MCF 10A (cell line): ENCODE measurements around the gene SUCLA2. TPM values are rescaled to one million over a fixed set of nuclear protein-coding genes. Genes with fewer than 3 reads are reported as not detected.

ENCODE experiments used
- Bru-seq: library from RNA; stranded (reverse); fragments of 400-500 nt; gene quantifications from one replicate; lab custom pipeline; 2021; lab: Mats Ljungman, UMichigan
- BruChase-seq, 2 experiments: library from RNA; stranded (reverse); fragments of 400-500 nt; gene quantifications; one replicate each; lab custom pipeline; 2021; lab: Mats Ljungman, UMichigan
- BruUV-seq: library from RNA; stranded (reverse); fragments of 400-500 nt; replicated peaks from 2 replicates; lab custom pipeline; 2021; lab: Mats Ljungman, UMichigan
- CTCF ChIA-PET: fragments of 300-600 bp; sonication (Branson Sonifier 250); formaldehyde crosslinking; extraction: SDS; loops from one replicate; lab custom pipeline; 2021; ENCODE audit warnings: antibody characterized with exemption, inconsistent platforms; lab: Yijun Ruan, JAX
- POLR2A ChIA-PET: fragments of 300-600, 350-650 bp; sonication (Branson Sonifier 250); formaldehyde crosslinking; extraction: SDS; loops from one replicate; lab custom pipeline; 2020; ENCODE audit warnings: antibody characterized with exemption, inconsistent platforms; lab: Yijun Ruan, JAX
- DNase-seq: peaks from one replicate; pipeline ENCODE4 v3.0.0-alpha.2; 2018; ENCODE audit not compliant: unreplicated experiment
- H3K27ac Mint-ChIP-seq: one replicate; pipeline ENCODE4 v1.8.0; 2022; ENCODE audit warnings: mild to moderate bottlenecking, low read depth, mixed read lengths; ENCODE audit not compliant: unreplicated experiment
- H3K27me3 Mint-ChIP-seq: one replicate; pipeline ENCODE4 v1.8.0; 2022; ENCODE audit warnings: mixed read lengths; ENCODE audit not compliant: insufficient read depth, unreplicated experiment
- H3K36me3 Mint-ChIP-seq: one replicate; pipeline ENCODE4 v1.8.0; 2022; ENCODE audit warnings: mild to moderate bottlenecking, moderate library complexity, mixed read lengths; ENCODE audit not compliant: insufficient read depth, unreplicated experiment
- H3K4me1 Mint-ChIP-seq: one replicate; pipeline ENCODE4 v1.8.0; 2022; ENCODE audit warnings: mixed read lengths; ENCODE audit not compliant: insufficient read depth, unreplicated experiment
- H3K4me3 Mint-ChIP-seq: one replicate; pipeline ENCODE4 v1.8.0; 2022; ENCODE audit warnings: mild to moderate bottlenecking, moderate library complexity, mixed read lengths; ENCODE audit not compliant: unreplicated experiment
- H3K9me3 Mint-ChIP-seq: one replicate; pipeline ENCODE4 v1.8.0; 2022; ENCODE audit warnings: mixed read lengths; ENCODE audit not compliant: unreplicated experiment
- CTCF ChIP-seq: fragments of 200-600 bp; IDR thresholded peaks from one replicate; pipeline ENCODE4 v1.8.0; 2022; ENCODE audit warnings: antibody characterized with exemption, mild to moderate bottlenecking; ENCODE audit not compliant: unreplicated experiment
- intact Hi-C: fragments of 100-400 bp; cut with micrococcal nuclease; formaldehyde crosslinking; loops from 2 replicates; pipeline ENCODE4 v1.14.1; 2022
- long read RNA-seq: library from polyadenylated mRNA; stranded (forward); transcript quantifications from one replicate; pipeline ENCODE4 v2.0.0, GENCODE V29; 2022
- total RNA-seq: library from RNA; stranded (reverse); gene quantifications from 2 replicates; pipeline ENCODE4 v1.2.3, GENCODE V29; 2022

The SUCLA2 gene
- total RNA-seq (40.6 and 42.1 TPM in 2 replicates), Bru-seq, nascent RNA (percentile 77 among the genes with signal in this experiment), BruChase-seq, experiment 1, labeled RNA remaining after a 6-hour chase (percentile 80 among the genes with signal in this experiment), BruChase-seq, experiment 2, labeled RNA remaining after a 2-hour chase (percentile 76 among the genes with signal in this experiment)
- long read RNA-seq, transcript SUCLA2-219 (11 exons, 2,111 nt) = major isoform, 193 of 253 reads
- long read RNA-seq, partial matches to known transcripts = 20 of 253 reads
- long read RNA-seq, other reads (novel, unspliced or antisense) = 33 of 253 reads

GRCh38 chr13:48001114-48001881 is at the start of gene SUCLA2:
Gene SUCLA2, minus strand, starts transcription at chr13:48001273. Its CDS starts 4 bp downstream, at chr13:48001269.
- H3K27me3 Mint-ChIP-seq = no peaks in the 10 kb centered on the region
- BruUV-seq = TSS peak; percentile 71
- peaks cover 41% of the 10 kb centered on the region for H3K4me1 Mint-ChIP-seq
- peaks cover 2% of the 10 kb centered on the region for H3K36me3 Mint-ChIP-seq
- peak within 1 kb of the TSS; percentile 80 for H3K4me3 Mint-ChIP-seq
- intact Hi-C loops = loop anchor here (2.0 kb wide), 1 partner anchor 36 kb away; the partner anchor contains the start of gene NUDT15
- ChIA-PET POLR2A (interaction anchor here (0.6 to 8.5 kb wide), 15 partner anchors 13 to 232 kb away, joined by 3 to 70 read pairs (median 3); partner anchors contain the start of genes ITM2B and NUDT15), CTCF (interaction anchor here (0.6 to 1.2 kb wide), 3 partner anchors 22 to 155 kb away, joined by 3 to 6 read pairs (median 3); partner anchors contain the start of gene NUDT15)
- DNase-seq = peak; percentile 91
- peak within 1 kb of the TSS; percentile 91 for H3K27ac Mint-ChIP-seq
- no peak for TF ChIP-seq CTCF
- H3K9me3 Mint-ChIP-seq = no peaks in the 10 kb centered on the region

- BruUV-seq = no TSS peak
- ChIA-PET POLR2A (interaction anchor here (0.6 to 3.4 kb wide), 2 partner anchors 12 to 99 kb away, joined by 4 to 11 read pairs; partner anchors contain the start of gene NUDT15), CTCF (no interaction called here)
- peaks cover 51% of the 10 kb centered on the region for H3K36me3 Mint-ChIP-seq
- no peak for DNase-seq
- H3K4me1 Mint-ChIP-seq = no peaks in the 10 kb centered on the region
- no peaks in the 10 kb centered on the region for H3K9me3 Mint-ChIP-seq
- H3K27me3 Mint-ChIP-seq = no peaks in the 10 kb centered on the region
- intact Hi-C loops = no loop called here
- H3K27ac Mint-ChIP-seq = no peak overlapping the region
- no peak overlapping the region for H3K4me3 Mint-ChIP-seq
- no peak for TF ChIP-seq CTCF
Measured at GRCh38 chr13:48050550-48050949, 49.5 kb upstream of the SUCLA2 start.

GRCh38 chr13:48043789-48044503 is 42.9 kb upstream of the SUCLA2 start:
- no peak for DNase-seq
- no TSS peak for BruUV-seq
- Mint-ChIP-seq H3K27ac (peak overlapping the region; percentile 89), H3K9me3 (no peaks in the 10 kb centered on the region), H3K27me3 (no peaks in the 10 kb centered on the region), H3K4me1 (peaks cover 5% of the 10 kb centered on the region), H3K36me3 (peaks cover 39% of the 10 kb centered on the region), H3K4me3 (no peak overlapping the region)
- CTCF ChIA-PET = interaction anchor here (0.6 to 1.0 kb wide), 2 partner anchors 78 to 243 kb away, joined by 3 to 5 read pairs; no protein-coding TSS in a partner anchor
- POLR2A ChIA-PET = interaction anchor here (0.5 kb wide), 1 partner anchor 1333 kb away, joined by 3 read pairs; no protein-coding TSS in a partner anchor
- intact Hi-C loops = no loop called here
- no peak for TF ChIP-seq CTCF
